Muscle layer of duodenum (tissue), 2 donors: ENCODE measurements around the gene METTL1.
A peak's percentile ranks its signal among the peaks of the same experiment; 100 is the strongest.

Experiments
- H3K27ac ChIP-seq: one replicate; pipeline ENCODE4 v1.7.0; 2013; ENCODE audit warnings: mild to moderate bottlenecking, low read length
- H3K27me3 ChIP-seq: one replicate; pipeline ENCODE4 v1.7.0; 2013; ENCODE audit warnings: low read depth, mild to moderate bottlenecking, control low read depth, low read length
- H3K36me3 ChIP-seq, 2 donors: one replicate each; pipeline ENCODE4 v1.7.0; 2013; ENCODE audit warnings: low read length in 2 of 2, control low read depth in 1 of 2, mild to moderate bottlenecking in 1 of 2; ENCODE audit not compliant: insufficient read depth in 2 of 2, control insufficient read depth in 1 of 2
- H3K4me1 ChIP-seq, 2 donors: one replicate each; pipeline ENCODE4 v1.7.0; 2013; ENCODE audit warnings: low read length in 2 of 2, mild to moderate bottlenecking in 2 of 2, control low read depth in 1 of 2, moderate library complexity in 1 of 2; ENCODE audit not compliant: insufficient read depth in 2 of 2, control insufficient read depth in 1 of 2
- H3K4me3 ChIP-seq, 2 donors: one replicate each; pipeline ENCODE4 v1.7.0; 2013; ENCODE audit warnings: low read length in 2 of 2, low read depth in 1 of 2, mild to moderate bottlenecking in 1 of 2
- H3K9me3 ChIP-seq, 2 donors: one replicate each; pipeline ENCODE4 v1.7.0; 2013; ENCODE audit warnings: low read length in 2 of 2, control low read depth in 1 of 2, mild to moderate bottlenecking in 1 of 2; ENCODE audit not compliant: control insufficient read depth in 1 of 2
- donor health status: healthy.

Gene METTL1

DNA sequence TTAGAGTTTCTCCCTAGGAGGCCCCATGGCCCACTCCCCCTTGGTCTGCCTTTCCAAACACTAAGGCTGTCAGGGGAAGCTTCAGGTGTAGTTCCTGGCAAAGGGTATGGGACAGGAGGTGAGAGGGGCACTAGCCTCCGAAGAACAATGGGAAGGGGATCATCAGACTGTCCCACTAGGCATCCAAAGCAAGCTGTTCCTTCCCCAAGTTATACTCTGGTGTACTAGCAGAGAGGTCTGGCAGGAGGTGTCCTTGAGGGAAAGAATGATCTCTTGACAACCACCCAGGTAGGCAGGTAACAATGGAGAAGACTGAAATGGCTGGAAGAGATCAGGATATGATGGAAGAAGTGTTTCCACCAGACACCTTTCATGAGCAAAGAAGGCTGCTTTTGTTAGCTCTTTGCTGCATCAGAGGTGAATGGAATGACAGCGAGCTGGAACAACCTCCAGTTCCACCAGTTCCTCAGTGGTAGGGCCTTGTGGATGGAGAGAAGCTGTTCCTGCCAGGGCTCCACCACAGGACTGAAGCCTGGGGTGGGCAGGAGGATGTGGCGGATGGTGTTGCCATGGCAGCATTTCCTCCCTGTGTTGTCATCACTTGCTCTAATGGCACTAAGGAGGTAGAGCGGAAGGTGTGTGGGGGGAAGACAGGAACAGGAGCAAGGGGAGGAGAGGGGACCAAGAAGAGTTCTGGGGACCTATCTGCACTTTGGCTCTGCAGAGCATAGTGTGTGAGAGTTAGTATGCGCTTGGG is 31.1 kb downstream of the METTL1 start:
- H3K36me3 ChIP-seq = no peaks in the 10 kb centered on the region
- H3K4me3 ChIP-seq = peak overlapping the region in 1 of 2 donors; percentile 37
- H3K4me1 ChIP-seq = peaks cover 6 to 40% of the 10 kb centered on the region in 2 donors
- H3K27ac ChIP-seq = no peak overlapping the region
- no peaks in the 10 kb centered on the region for H3K9me3 ChIP-seq
- peaks cover 28% of the 10 kb centered on the region for H3K27me3 ChIP-seq

DNA sequence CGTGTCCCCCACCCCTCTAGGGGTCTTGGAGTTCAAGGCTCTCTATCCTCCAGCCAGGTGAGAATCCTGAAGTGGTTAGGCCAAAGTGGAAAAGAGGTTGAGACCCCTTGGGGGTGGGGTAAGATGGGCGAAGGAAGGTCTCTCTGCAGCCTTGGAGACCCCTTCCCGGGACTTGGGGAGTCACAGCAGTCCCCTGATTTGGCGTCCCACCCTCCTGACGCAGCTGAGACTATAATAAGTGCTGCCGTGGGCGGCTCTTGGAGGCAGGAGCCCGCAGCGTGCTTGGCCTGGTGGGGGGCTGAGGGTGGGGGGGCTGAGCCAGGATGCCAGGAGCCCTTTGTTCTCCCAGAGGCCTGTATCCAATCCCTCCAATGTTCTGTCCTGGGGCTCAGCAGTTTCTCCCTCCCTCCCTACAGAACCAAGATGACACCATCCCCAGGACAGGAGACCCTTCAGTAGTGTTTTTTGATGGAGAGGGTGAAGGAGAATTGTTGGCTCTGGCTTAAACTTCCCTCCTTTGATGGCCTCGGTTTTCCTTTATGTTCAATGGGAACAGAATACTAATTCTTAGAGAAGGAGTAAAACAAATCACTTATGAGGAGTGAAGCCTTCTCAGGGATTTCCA is 31.9 kb downstream of the METTL1 start:
- H3K4me3 ChIP-seq = no peak overlapping the region
- H3K36me3 ChIP-seq = no peaks in the 10 kb centered on the region
- H3K27me3 ChIP-seq = peaks cover 32% of the 10 kb centered on the region
- H3K27ac ChIP-seq = no peak overlapping the region
- H3K4me1 ChIP-seq = peaks cover 0 to 42% of the 10 kb centered on the region in 2 donors
- H3K9me3 ChIP-seq = no peaks in the 10 kb centered on the region

DNA sequence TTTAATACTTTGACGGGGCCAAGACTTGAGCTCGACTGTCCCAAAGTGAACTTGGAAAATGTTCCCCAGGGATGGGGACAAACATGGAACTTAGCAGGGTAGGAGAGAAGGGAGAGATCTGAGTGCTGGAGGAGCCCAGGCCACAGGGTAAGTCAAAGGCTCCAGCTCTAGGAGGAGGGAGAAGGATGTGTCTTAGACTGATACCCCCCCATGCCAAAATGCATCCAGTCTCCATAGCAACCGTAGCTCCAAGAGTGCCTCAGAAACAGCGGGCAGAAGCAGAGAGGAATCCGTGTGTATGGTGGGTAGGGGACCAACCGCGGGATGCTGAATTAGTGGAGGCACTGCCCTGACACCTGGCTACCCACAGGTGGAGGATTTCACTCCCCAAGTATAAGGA is 32.5 kb downstream of the METTL1 start:
- Histone ChIP-seq H3K27ac (no peak overlapping the region), H3K9me3 (no peaks in the 10 kb centered on the region), H3K36me3 (no peaks in the 10 kb centered on the region), H3K4me1 (peaks cover 0 to 42% of the 10 kb centered on the region in 2 donors), H3K4me3 (no peak overlapping the region), H3K27me3 (peaks cover 33% of the 10 kb centered on the region)

DNA sequence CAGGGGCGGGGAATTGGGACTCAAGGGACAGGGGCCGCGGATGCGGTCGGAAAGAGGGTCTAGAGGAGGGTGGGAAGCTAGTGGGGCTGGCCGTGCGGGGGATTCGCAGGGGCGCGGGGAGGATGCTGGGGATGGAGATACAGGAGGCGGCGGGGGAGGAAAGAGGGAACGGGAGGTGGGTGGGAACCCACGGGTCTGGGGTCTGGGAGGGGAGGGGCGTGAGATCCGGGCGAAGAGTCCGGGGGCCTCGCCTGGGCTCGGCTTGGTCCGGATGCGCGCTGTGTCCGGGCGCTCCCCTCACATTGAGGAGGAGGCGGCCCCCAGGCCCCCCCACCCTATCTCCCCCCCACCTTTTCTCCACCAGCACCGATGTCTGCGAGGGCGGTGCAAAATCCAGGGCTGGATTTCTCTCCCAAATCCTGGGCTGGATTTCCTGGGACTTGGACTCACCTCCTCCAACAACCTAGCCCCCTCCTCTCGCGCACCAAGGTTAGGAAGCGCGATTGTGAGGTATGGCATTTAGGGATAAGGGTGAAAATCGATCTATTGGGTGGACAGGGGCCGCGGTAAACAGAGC is 33.2 kb downstream of the METTL1 start, which contains the start of gene AGAP2:
Gene AGAP2, minus strand, starts transcription at position 82 of the 577 bp plus-strand sequence. CDS start 496 bp downstream, outside the sequence.
- peaks cover 0 to 42% of the 10 kb centered on the region in 2 donors for H3K4me1 ChIP-seq

DNA sequence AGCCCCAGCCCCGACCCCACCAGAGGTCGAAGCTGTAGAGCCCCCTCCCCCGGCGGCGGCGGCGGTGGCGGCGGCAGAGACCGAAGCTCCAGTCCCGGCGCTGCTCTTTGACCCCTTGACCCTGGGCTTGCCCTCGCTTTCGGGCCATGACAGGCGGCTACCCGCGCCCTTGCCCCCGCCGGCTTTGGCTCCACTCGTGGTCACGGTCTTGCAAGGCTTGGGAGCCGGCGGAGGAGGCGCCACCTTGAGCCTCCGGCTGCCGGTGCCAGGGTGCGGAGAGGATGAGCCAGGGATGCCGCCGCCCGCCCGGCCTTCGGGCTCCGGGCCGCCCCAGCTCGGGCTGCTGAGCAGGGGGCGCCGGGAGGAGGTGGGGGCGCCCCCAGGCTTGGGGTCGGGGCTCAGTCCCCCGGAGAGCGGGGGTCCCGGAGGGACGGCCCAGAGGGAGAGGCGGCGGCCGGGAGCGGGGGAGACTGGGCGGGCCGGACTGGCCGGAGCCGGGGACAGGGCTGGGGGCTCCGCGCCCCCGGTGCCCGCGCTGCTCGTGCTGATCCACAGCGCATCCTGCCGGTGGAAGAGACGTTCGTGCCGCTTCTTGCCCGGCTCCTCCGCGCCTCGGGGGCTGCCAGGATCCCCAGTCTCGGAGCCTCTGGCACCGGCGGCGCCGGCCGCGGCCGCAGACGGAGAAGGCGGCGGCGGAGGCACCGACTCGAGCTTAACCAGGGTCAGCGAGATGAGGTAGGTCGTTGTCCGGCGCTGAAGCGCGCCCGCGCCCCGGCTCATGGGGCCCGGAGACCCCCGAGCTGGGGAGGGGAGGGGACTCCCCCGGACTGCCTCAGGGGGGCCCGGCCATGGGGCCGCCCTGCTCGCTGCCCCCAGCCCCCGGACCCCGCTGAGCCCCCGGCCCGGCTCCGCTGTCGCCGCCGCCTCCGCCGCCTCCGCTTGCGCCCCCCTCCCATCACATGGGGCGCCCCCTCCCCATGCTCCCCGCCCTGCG is 34.1 kb downstream of the METTL1 start:
- no peak overlapping the region for H3K27ac ChIP-seq

More for the DNA sequence above, 33.2 kb downstream of the METTL1 start, which contains the start of gene AGAP2:
- H3K4me3 ChIP-seq = peak within 1 kb of the TSS in 1 of 2 donors; percentile 60
- no peaks in the 10 kb centered on the region for H3K9me3 ChIP-seq
- no peaks in the 10 kb centered on the region for H3K36me3 ChIP-seq
- peaks cover 38% of the 10 kb centered on the region for H3K27me3 ChIP-seq
- H3K27ac ChIP-seq = no peak within 1 kb of the TSS

DNA sequence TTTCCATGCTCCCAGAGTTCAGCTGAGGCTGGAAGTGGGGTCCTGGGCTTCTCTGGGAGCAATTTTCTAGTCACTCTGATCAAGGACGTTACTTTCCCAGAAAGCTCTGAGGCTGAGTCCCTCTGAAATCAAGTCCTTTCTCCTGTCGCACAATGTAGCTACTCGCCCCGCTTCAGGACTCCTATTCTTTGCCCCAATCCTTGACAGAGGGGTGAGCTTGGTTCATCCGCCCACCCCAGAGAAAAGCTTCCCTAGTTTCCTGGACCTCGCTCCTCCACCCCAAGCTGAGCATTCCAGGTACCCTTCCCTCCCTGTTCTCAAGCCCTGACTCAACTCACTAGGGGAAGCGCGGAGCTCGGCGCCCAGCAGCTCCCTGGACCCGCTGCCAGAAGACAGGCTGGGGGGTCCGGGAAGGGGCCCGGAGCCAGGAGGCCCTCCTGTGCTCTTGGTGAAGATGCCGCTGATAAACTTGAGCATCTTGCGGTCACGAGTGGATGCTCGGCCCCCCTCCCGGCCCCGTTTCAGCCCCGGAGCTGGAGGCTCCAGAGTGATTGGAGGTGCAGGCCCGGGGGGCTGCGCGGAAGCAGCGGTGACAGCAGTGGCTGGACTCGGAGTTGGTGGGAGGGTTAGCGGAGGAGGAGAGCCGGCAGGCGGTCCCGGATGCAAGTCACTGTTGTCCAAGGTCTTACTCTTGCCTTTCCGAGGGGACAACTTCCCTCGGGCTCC is 35.0 kb downstream of the METTL1 start:
- Histone ChIP-seq H3K27ac (no peak overlapping the region), H3K36me3 (no peaks in the 10 kb centered on the region), H3K9me3 (no peaks in the 10 kb centered on the region), H3K4me1 (peaks cover 0 to 42% of the 10 kb centered on the region in 2 donors), H3K27me3 (peaks cover 38% of the 10 kb centered on the region), H3K4me3 (no peak overlapping the region)

More for the DNA sequence above, 34.1 kb downstream of the METTL1 start:
- Histone ChIP-seq H3K4me1 (peaks cover 0 to 42% of the 10 kb centered on the region in 2 donors), H3K4me3 (peak overlapping the region in 1 of 2 donors; percentile 60), H3K36me3 (no peaks in the 10 kb centered on the region), H3K9me3 (no peaks in the 10 kb centered on the region), H3K27me3 (peaks cover 38% of the 10 kb centered on the region)

DNA sequence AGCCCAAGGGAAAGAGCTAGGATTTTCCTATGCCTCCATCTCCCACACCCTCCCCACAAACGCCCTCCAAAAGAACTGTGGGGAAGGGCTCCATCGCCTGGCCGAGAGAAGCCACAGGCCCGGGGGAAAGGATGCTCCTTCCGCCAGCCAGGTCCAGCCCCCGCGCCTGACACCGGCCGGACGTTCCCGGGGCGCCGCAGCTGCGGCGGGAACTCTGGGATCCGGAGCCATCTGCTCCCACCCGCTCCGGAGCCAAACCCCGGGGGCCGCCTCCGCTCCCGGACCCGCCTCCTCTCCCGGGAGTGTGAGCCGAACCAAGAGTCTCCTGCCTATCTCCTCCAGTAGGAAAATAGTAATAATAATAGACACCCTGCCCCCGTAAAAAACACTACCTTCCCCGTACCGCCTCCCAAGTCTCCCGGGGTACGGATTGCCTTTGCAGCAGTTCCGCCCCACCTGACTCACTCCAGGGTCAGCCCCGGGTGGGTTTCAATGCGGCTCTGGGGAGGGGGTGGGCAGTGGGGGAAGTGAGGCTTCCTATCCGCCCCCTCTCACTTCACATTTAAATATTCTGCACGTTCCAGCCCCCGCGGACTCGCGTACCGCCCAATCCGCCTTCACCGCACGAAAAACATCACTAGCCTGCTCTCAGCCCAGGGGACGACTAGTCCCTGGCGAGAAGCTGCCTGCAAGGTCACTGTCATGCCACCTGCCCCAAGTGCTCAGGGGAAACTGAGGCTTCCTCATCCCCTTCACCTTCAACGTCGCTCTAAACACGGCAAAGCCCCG is 35.8 kb downstream of the METTL1 start:
- H3K4me1 ChIP-seq = peaks cover 0 to 42% of the 10 kb centered on the region in 2 donors
- H3K27ac ChIP-seq = no peak overlapping the region
- H3K4me3 ChIP-seq = peak overlapping the region in 1 of 2 donors; percentile 29
- no peaks in the 10 kb centered on the region for H3K9me3 ChIP-seq
- peaks cover 35% of the 10 kb centered on the region for H3K27me3 ChIP-seq
- H3K36me3 ChIP-seq = no peaks in the 10 kb centered on the region

DNA sequence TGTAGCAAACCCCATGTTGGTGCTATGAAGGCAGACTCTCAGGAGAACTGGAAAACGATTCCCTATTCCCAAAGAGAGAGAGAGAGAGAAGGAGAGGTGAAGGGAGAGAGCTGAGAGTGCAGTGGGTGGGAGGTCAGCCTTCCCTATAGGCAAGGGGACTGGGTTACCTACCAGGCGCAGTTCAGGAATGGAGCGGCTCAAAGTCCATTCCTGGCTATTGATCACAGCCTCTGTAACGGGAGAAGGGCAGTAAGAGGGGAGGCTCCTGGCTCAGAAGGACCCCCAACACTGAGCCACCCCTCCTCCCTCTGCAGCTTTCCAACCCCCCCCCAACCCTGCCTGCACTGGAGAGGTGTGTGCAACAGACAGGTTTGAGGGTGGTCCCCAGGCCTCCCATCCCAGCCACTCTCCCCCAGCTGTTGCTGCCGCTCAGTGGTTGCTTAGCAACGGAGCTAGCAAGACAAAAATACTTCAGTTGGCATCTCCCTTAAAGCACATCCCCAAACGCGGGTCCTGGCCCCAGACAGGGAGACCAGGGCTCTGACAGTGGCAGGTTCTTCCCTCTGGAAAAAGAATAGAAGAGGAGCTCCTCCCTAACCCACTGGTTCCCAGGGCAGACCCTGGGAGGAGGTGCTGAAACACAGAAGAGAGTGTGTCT is 36.6 kb downstream of the METTL1 start:
- Histone ChIP-seq H3K4me1 (peaks cover 0 to 42% of the 10 kb centered on the region in 2 donors), H3K9me3 (no peaks in the 10 kb centered on the region), H3K27ac (no peak overlapping the region), H3K4me3 (no peak overlapping the region), H3K27me3 (peaks cover 34% of the 10 kb centered on the region), H3K36me3 (no peaks in the 10 kb centered on the region)

DNA sequence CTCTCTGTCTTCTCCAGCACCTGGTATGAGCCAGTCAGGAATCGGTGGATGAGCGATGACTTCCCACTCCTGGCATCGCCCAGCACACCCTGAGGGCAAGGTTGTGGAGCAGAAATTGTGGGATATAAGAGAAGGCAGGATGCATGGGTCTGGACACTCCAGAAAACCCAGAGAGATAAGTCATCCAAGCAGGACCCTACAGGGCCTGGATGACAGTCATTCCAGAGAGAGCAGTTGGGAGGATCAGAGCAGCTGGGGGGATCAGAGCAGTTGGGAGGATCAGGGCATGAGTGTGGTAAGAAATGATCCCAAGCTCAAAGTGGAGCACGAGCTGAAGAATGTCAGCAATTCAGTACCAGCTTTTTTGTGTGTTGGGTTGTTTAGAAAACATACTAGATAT is 37.3 kb downstream of the METTL1 start:
- H3K9me3 ChIP-seq = no peaks in the 10 kb centered on the region
- H3K4me3 ChIP-seq = no peak overlapping the region

More for the DNA sequence above, 37.3 kb downstream of the METTL1 start:
- Histone ChIP-seq H3K4me1 (peaks cover 0 to 42% of the 10 kb centered on the region in 2 donors), H3K36me3 (no peaks in the 10 kb centered on the region), H3K27me3 (peaks cover 32% of the 10 kb centered on the region), H3K27ac (no peak overlapping the region)
